GM18502 (cell line): ENCODE data around the gene PDE7B.
A peak's percentile ranks its signal among the peaks of the same experiment; 100 is the strongest.

ENCODE experiments used
- ATAC-seq: cut with Tn5 transposase; IDR thresholded peaks from one replicate; pipeline ENCODE4 v1.9.1; 2021; ENCODE audit warnings: mild to moderate bottlenecking; ENCODE audit not compliant: unreplicated experiment, poor library complexity

The PDE7B gene

DNA sequence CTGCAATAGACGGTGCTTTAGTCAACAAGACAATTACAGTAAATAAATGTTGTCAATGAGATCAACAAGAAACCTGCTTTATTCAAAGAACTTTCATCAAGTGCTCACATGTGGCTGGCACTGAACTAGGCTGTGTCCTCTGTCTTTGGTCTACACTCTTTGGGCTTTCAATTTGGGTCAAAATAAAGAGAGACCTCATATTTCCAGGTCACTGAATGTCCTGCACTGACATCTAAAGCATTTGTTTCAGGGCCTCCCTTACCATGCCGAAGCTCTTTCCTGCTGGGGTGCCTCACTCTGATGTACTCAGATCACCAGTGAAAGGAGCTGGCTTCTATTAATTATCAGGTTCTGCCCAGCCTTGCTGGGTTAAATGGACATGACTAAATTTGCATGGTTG, 32.0 kb downstream of the PDE7B start:
- ATAC-seq = no peak

- no peak for ATAC-seq
Observed at GRCh38 chr6:135884136-135884535, 32.6 kb downstream of the PDE7B start.

- ATAC-seq = no peak
Observed at GRCh38 chr6:135887069-135887468, 35.6 kb downstream of the PDE7B start.

DNA sequence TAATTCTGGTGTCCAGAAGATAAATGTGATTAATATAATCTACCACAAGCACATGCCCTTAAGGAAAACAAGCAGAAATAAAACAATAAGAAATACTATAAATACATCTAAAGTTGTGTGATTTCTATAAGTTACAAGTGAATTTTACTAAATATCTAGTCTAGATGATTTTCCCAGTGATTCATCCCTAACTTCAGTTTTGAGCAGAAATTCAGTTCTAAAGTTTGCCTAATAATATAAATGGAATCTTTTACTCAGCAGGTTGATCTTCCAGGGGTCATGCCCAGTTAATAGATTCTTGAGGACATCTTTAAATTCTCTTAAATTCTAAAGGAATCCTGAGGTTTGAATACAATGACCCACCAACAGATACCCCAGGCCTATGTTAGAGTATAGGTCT, 37.3 kb downstream of the PDE7B start:
- ATAC-seq = no peak

DNA sequence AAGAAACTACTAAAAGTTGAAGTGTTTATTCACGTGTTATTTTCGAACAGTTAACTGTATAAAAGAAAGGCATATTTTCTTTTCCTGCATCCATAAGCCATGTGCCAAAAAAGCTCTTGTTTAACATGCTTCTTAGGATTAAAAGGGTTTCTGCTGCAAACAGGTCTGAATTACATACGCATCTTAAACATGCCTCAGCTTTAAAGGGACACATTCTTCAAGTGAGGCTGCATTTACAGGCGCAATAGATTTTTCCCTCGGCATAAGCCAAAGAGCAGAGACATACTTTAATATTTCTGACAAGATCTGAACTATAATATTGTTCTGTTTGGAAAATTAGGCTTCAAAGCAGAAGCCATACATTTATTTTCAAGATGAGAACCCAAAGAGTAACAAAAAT, 39.4 kb downstream of the PDE7B start:
- ATAC-seq = no peak

DNA sequence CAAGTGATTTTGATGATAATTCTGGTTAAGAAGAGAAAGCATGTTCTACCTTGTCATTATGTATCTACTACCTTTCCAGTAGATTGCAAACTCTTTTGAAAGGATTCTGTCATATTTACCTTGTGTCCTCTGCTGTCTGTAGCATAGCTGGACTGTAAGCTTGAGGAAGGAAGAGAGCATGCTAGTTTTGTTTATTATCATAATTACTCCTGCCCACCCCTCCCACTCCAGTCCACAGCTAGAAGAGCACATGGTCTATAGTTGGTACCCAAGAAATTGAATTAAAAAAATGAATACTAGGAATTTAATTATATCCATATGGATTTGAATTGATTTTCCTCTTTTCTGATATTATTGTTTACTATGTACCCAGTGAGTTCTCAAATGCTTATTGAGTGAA, 40.2 kb downstream of the PDE7B start:
- no peak for ATAC-seq

DNA sequence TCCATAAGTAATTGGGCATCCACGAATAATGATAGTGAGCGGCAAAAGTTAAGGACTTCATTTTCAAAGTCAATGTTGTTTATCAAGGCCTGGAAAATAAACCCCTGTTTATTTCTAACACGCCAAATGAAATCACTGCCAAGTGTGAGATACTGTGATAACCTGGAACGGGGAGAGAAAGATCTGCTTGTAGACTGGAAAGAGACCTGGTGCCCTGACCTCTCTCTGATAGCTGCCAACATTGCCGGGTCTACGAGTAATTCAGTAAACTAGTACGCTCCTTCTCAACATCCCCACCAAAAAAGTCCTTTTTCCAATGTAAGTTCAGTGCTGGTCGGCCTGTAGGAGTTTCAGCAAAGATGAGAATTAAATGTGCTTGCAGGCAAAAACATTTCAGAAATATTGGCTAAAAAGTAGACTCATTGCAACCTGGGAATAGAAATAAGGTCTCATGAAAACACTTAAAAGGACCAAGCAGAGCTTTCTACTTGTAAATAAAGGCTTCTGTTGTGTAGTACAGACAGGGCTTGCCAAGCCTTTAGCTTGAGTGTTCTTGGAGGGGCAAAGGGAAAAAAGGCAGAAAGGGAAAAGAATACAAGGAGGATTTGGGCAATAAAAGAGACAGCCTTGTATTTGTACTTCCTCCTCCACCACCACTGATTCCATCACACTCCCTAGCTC, 43.9 kb downstream of the PDE7B start:
- no peak for ATAC-seq

DNA sequence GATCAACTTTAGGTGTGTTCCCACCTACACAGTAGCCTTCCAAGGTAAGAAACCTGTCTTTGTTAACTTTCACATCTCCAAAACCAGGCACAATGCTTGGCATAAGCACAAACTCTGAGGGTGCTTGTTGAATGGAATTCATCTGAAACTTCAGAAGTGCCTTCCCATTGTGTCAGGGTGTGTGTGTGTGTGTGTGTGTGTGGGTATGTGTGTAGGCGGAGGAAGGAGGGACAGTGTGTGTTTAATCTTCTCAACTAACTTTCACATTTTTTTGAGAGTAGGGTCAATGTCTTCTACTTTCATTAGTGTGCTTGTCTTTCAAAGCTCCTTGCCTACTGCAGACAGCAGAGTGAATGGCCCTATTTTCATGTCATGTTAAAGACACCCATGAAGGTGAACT, 45.6 kb downstream of the PDE7B start:
- no peak for ATAC-seq

DNA sequence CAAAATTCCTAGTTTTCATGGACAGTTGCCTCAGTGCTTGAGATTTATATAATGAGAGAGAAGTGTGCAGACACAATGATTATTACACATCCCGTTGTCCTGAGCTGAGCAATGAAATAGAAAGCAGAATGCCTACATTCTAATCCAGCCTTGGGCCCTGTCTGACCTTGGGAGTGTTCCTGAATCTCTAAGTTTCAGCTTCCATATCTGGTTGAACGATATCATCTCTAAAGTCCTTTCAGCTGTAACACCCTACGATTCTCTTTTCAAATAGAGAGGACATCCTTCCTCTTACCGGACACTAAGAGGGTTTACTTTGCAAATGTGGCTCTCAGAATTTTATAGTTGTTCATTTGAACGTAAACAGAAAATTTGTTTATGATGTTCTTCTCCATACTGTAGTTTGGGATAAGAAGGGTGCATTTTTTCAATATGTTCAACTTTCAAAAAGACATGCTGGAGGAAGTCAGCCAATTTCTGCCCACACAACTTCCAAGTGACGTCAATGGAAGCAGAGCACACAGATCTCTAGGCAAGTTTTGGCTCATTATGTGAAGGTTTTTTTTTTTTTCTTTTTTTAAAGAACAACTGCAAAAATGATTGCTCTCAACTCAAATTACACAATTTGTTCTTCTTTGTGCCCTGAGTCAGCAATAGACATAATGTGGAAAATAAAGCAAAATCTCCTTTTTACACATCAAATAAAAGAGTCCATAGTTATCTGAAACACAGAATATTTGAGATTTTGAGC, 50.4 kb downstream of the PDE7B start:
- ATAC-seq = no peak

DNA sequence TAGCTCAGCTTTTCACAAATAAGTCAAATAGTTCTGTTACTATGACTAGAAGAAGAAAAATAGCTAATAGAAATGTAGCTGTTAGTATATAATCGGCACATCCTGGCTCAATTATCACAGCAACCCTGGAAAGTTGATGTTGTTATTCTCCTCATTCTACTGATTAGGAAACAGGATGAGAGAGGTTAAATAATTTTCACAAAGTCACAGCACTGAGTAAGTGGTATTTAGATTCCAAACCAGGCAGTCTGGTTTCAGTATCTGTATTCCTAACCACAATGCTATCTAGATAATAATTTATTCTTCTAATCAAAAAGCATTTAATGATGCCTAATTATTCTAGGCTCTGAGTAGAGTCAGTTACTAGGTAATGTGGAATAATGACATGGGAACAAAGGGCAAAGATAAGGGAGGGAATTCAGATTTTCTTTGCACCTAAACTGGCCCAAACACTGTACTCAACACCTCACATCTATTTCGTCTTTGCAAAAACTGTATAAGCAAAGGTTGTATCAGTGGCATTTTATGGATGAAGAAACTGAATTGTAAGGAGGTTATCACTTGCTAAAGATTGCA, 51.3 kb downstream of the PDE7B start:
- ATAC-seq = no peak

DNA sequence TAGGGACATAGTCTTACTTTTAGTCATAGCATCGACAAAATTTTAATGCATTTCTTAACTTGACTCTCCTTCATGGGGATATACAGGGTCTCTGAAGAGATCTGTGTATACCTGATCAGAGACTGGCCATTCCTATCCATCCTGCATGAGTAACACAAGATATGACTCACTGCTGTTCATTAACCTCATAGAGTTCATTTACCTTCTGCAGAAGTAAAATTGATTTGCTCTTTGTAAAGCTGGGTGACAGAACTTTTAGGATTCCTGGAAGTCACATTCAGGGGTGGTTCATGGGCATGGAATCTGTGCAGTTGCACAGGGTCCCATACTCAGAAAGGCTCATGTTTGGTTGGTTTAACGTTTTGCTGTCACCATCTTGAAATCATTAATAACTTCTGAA, 53.2 kb downstream of the PDE7B start:
- ATAC-seq = no peak

- ATAC-seq = no peak
Observed at GRCh38 chr6:135905604-135906300, 54.3 kb downstream of the PDE7B start.

- no peak for ATAC-seq
Observed at GRCh38 chr6:135906542-135906941, 55.0 kb downstream of the PDE7B start.

DNA sequence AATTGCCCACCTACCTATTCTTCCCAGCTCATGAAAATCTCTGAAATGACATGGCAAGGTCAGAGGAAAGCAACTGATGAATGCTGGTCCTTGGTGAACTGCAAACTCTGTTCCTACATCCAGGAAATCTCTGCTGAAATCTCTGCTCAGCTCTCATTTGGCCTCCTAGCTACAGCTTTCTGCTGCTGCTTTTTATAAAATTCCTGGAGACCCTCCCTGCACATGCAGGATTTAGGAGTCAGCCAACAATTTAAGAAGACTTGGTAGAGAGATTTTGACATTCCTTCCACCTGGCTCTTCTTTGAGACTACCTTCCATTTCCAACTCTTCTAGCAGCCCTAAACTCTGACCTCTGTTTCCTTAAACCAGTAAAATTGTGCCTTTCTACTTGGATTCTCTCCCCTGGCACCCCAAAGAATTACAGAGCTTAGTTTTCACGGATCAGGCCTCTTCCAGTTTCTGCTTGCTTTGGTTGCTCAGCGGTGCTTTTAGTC, 55.5 kb downstream of the PDE7B start:
- ATAC-seq = no peak

GRCh38 chr6:135909737-135910387, 58.4 kb downstream of the PDE7B start:
- peak; percentile 89 for ATAC-seq

GRCh38 chr6:135910790-135911618, 59.5 kb downstream of the PDE7B start:
- ATAC-seq = no peak

- no peak for ATAC-seq
Observed at GRCh38 chr6:135913785-135914184, 62.3 kb downstream of the PDE7B start.

DNA sequence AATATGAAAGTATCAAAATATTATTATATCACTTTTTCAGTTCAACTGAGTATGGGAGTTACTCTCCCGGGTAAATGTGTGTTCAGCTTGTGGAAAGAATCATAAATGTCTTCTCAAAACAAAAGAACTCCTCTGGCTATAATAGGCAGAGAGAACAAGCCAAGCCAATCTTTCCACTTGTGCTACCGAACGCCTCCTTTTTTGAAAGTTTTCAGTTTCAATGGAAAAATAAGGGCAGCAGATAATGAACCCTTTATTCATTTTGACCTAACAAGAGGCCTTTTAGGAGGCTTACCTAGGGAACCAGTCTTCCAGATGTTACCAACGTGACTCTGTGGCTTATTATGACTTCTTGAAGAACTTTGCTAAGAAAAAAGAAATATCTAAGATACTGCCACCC, 67.5 kb downstream of the PDE7B start:
- ATAC-seq = no peak

DNA sequence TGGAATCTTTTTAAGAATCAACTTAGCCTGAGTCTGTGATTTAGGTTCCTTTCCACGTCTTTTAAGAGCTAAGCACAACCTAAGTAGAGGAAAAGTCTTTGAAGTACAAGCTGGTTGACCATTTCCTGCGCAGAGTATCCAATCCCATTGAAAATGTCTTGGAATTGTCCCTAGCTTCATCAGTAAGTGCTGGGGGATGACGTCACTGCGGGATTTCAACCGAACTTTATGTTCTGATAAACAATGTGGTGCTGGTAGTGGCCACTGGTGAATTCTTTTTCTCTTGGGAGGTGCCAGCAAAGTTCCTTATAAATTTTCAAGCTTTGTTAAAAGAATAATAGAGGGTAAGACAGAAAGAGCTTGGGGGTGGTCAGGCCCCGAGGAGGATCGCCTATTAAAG, 69.2 kb downstream of the PDE7B start:
- no peak for ATAC-seq

DNA sequence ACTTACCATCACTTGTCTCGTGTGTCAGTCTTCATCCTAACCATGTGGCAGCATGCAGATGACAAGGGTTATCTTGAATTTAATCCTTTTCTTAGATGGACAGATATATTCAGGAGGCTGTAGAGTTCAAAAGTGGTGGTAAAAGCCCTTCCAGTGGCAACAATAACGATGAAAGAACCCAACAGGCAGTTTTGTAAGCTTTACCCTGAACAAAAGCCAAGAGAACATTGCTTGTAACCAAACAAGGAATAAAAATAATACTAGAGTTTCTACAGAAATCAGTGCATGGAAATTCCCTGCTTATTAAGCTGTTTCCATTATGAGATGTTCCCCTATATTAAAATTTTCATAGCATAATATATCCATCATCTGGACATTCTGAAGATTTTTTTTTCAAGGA, 69.7 kb downstream of the PDE7B start:
- no peak for ATAC-seq
